CD14-positive monocyte (primary cell): ENCODE results near the gene CLRN3. TPM values are rescaled to one million over a fixed set of nuclear protein-coding genes. Genes with fewer than 3 reads are reported as not detected.

ENCODE experiments used
- DNase-seq, 3 donors: peaks; one replicate each; pipeline ENCODE4 v3.0.0-alpha.2; 2011 to 2022
- H2AFZ ChIP-seq: 2 replicates; pipeline ENCODE4 v1.6.0; 2012; ENCODE audit warnings: mild to moderate bottlenecking, low read depth, low read length, inconsistent platforms; ENCODE audit not compliant: insufficient read depth, poor library complexity, severe bottlenecking
- H3K27ac ChIP-seq, 2 donors: 1 replicate in 1 of 2; 2 replicates in 1 of 2; pipeline ENCODE4 v1.5.1; 2012 to 2013; ENCODE audit warnings: low read length in 2 of 2, control low read depth in 1 of 2, inconsistent platforms in 1 of 2, low read depth in 1 of 2, mild to moderate bottlenecking in 1 of 2
- H3K27me3 ChIP-seq, 2 donors: one replicate each; pipeline versions ENCODE4 v1.6.0 to v1.6.1; 2011 to 2013; ENCODE audit warnings: low read length in 2 of 2; ENCODE audit not compliant: control insufficient read depth in 2 of 2, insufficient read depth in 2 of 2
- H3K36me3 ChIP-seq, 2 donors: replicated peaks in 1 of 2; 1 replicate in 1 of 2; 2 replicates in 1 of 2; pipeline versions ENCODE4 v1.5.1 to v1.6.1; 2012 to 2013; ENCODE audit warnings: low read length in 2 of 2, control low read depth in 1 of 2, inconsistent platforms in 1 of 2, mild to moderate bottlenecking in 1 of 2; ENCODE audit not compliant: insufficient read depth in 2 of 2, control insufficient read depth in 1 of 2
- H3K4me1 ChIP-seq, 2 donors: 1 replicate in 1 of 2; 2 replicates in 1 of 2; pipeline versions ENCODE4 v1.5.1 to v1.6.1; 2012 to 2013; ENCODE audit warnings: low read length in 2 of 2, control low read depth in 1 of 2, inconsistent platforms in 1 of 2, mild to moderate bottlenecking in 1 of 2, moderate library complexity in 1 of 2; ENCODE audit not compliant: insufficient read depth in 2 of 2, control insufficient read depth in 1 of 2
- H3K4me2 ChIP-seq: replicated peaks from 2 replicates; pipeline ENCODE3; 2012; ENCODE audit warnings: low read length, moderate library complexity, mild to moderate bottlenecking; ENCODE audit not compliant: poor library complexity, severe bottlenecking; ENCODE audit errors: extremely low read depth
- H3K4me3 ChIP-seq, 3 experiments: fragments of 200-600 bp in 1 of 3; sonication (generic) in 1 of 3; replicated peaks in 1 of 3; 1 replicate in 2 of 3; 2 replicates in 1 of 3; pipeline ENCODE4 v1.5.1; 2011 to 2013; ENCODE audit warnings: low read length in 3 of 3, mild to moderate bottlenecking in 3 of 3, control low read depth in 2 of 3, low read depth in 2 of 3, inconsistent platforms in 1 of 3, moderate library complexity in 1 of 3
- H3K79me2 ChIP-seq: 2 replicates; pipeline ENCODE4 v1.6.0; 2012; ENCODE audit warnings: mild to moderate bottlenecking, control low read depth, inconsistent platforms, low read length, moderate library complexity; ENCODE audit not compliant: insufficient read depth
- H3K9ac ChIP-seq: 2 replicates; pipeline ENCODE4 v1.6.0; 2017; ENCODE audit warnings: low read length, mild to moderate bottlenecking; ENCODE audit not compliant: insufficient read depth, poor library complexity, severe bottlenecking
- H3K9me3 ChIP-seq, 2 donors: replicated peaks in 1 of 2; 1 replicate in 1 of 2; 2 replicates in 1 of 2; pipeline versions ENCODE4 v1.5.1 to v1.6.1; 2012 to 2013; ENCODE audit warnings: low read length in 2 of 2, control low read depth in 1 of 2; ENCODE audit not compliant: control insufficient read depth in 1 of 2, insufficient read depth in 1 of 2
- H4K20me1 ChIP-seq: 2 replicates; pipeline ENCODE4 v1.6.0; 2012; ENCODE audit warnings: mild to moderate bottlenecking, low read length, control low read depth, moderate library complexity; ENCODE audit not compliant: insufficient read depth
- H3K27ac Mint-ChIP-seq, 7 donors: one replicate each; pipeline ENCODE4 v1.8.0; 2020; ENCODE audit warnings: mild to moderate bottlenecking in 7 of 7, mixed read lengths in 7 of 7, moderate library complexity in 6 of 7, inconsistent platforms in 2 of 7
- H3K27me3 Mint-ChIP-seq, 3 donors: one replicate each; pipeline ENCODE4 v1.8.0; 2021 to 2022; ENCODE audit warnings: low read depth in 3 of 3, mild to moderate bottlenecking in 3 of 3, mixed read lengths in 3 of 3, moderate library complexity in 3 of 3, inconsistent platforms in 1 of 3
- H3K36me3 Mint-ChIP-seq, 2 donors: one replicate each; pipeline ENCODE4 v1.8.0; 2020; ENCODE audit warnings: mixed read lengths in 2 of 2, inconsistent platforms in 1 of 2, mild to moderate bottlenecking in 1 of 2
- H3K4me1 Mint-ChIP-seq: one replicate; pipeline ENCODE4 v1.8.0; 2020; ENCODE audit warnings: mild to moderate bottlenecking, mixed read lengths
- H3K4me3 Mint-ChIP-seq, 2 donors: one replicate each; pipeline ENCODE4 v1.8.0; 2020; ENCODE audit warnings: mild to moderate bottlenecking in 2 of 2, mixed read lengths in 2 of 2, moderate library complexity in 1 of 2
- H3K9me3 Mint-ChIP-seq, 7 donors: one replicate each; pipeline ENCODE4 v1.8.0; 2020 to 2022; ENCODE audit warnings: mixed read lengths in 7 of 7, mild to moderate bottlenecking in 6 of 7, moderate library complexity in 6 of 7, inconsistent platforms in 2 of 7
- CTCF ChIP-seq: fragments of 200-600 bp; IDR thresholded peaks from one replicate; pipeline ENCODE4 v1.8.0; 2022; ENCODE audit warnings: antibody characterized with exemption, mild to moderate bottlenecking
- WGBS: methylation state at CpG from one replicate; pipeline ENCODE4 v1.1.5; 2013; ENCODE audit warnings: missing lambda C conversion rate; ENCODE audit not compliant: insufficient coverage; 5-methylcytosine and 5-hydroxymethylcytosine counted together
- intact Hi-C, 2 donors: fragments of 100-400 bp; cut with micrococcal nuclease; formaldehyde crosslinking; loops; one replicate each; pipeline versions ENCODE4 v1.15.0 to v1.15.1; 2023
- polyA minus RNA-seq: library from RNA; depleted of rRNA, polyadenylated mRNA; stranded (reverse); fragments of >200 nt; gene quantifications from 2 replicates; pipeline ENCODE4 v1.2.3, GENCODE V29; 2012
- polyA plus RNA-seq, 3 donors: library from polyadenylated mRNA; depleted of rRNA in 1 of 3; unstranded in 2 of 3; stranded (reverse) in 1 of 3; fragments of 300-500 nt in 2 of 3; fragments of >200 nt in 1 of 3; fragmentation: Illumina TruSeq in 2 of 3; gene quantifications; 1 replicate in 2 of 3; 2 replicates in 1 of 3; pipeline ENCODE4 v1.2.3, GENCODE V29; 2012 to 2021
- total RNA-seq, 12 experiments: library from RNA in 1 of 12; stranded (reverse) in 1 of 12; fragments of 120-200 nt in 1 of 12; gene quantifications; one replicate each; pipeline ENCODE4 v1.2.4 and lab custom pipeline; 2013 to 2026; ENCODE audit warnings: mixed read lengths in 6 of 12, inconsistent platforms in 1 of 12

The CLRN3 gene
- total RNA-seq (2013), result 0.12 TPM
- polyA plus RNA-seq, result under 1 TPM in 1 of 3 donors, not detected in 2; 0.16 TPM
- polyA minus RNA-seq, result not detected in 2 replicates
- total RNA-seq (lab: John Stamatoyannopoulos, UW), result 0 to 0.45 (median 0.08) reads per million in 11 experiments

- H3K4me1 Mint-ChIP-seq, result peaks cover 40% of the 10 kb centered on the region
- no peaks in the 10 kb centered on the region for H3K79me2 ChIP-seq
- H4K20me1 ChIP-seq, result no peaks in the 10 kb centered on the region
- no peak within 1 kb of the TSS for H2AFZ ChIP-seq
- DNase-seq, result no peak
- no peaks in the 10 kb centered on the region for H3K27me3 Mint-ChIP-seq
- no peak within 1 kb of the TSS for H3K27ac ChIP-seq
- peaks cover 36 to 46% of the 10 kb centered on the region in 2 donors for H3K4me1 ChIP-seq
- H3K4me2 ChIP-seq, result no peak within 1 kb of the TSS
- no peak for TF ChIP-seq CTCF
- no peaks in the 10 kb centered on the region for H3K27me3 ChIP-seq
- no peak within 1 kb of the TSS for H3K4me3 ChIP-seq
- intact Hi-C loops, result no loop called here
- no peak within 1 kb of the TSS for H3K27ac Mint-ChIP-seq
- H3K36me3 ChIP-seq, result no peaks in the 10 kb centered on the region
- H3K4me3 Mint-ChIP-seq, result no peak within 1 kb of the TSS
- H3K36me3 Mint-ChIP-seq, result no peaks in the 10 kb centered on the region
- peaks cover 0 to 4% (median 1%) of the 10 kb centered on the region in 7 donors for H3K9me3 Mint-ChIP-seq
- no peak within 1 kb of the TSS for H3K9ac ChIP-seq
- no peaks in the 10 kb centered on the region for H3K9me3 ChIP-seq
Measured at GRCh38 chr10:127892743-127893142, at the start of gene CLRN3. Gene CLRN3 (minus strand): TSS chr10:127892941. CDS start chr10:127892784, 157 bp downstream.

GRCh38 chr10:127940866-127941640, 48.3 kb upstream of the CLRN3 start:
- Histone ChIP-seq H3K4me2 (no peak overlapping the region), H3K27me3 (no peaks in the 10 kb centered on the region), H3K9me3 (no peaks in the 10 kb centered on the region), H3K79me2 (peaks cover 23% of the 10 kb centered on the region), H3K27ac (no peak overlapping the region), H3K4me1 (peaks cover 25 to 27% of the 10 kb centered on the region in 2 donors), H2AFZ (no peak overlapping the region), H3K4me3 (no peak overlapping the region), H3K36me3 (peaks cover 0 to 24% of the 10 kb centered on the region in 2 donors), H3K9ac (no peak overlapping the region), H4K20me1 (peaks cover 83% of the 10 kb centered on the region)
- H3K9me3 Mint-ChIP-seq, result peaks cover 0 to 7% (median 2%) of the 10 kb centered on the region in 7 donors
- intact Hi-C loops, result no loop called here
- TF ChIP-seq CTCF, result no peak
- peaks cover 0 to 1% (median 0%) of the 10 kb centered on the region in 3 donors for H3K27me3 Mint-ChIP-seq
- peak overlapping the region in 3 of 7 donors; percentile 11 to 34 (median 15) for H3K27ac Mint-ChIP-seq
- H3K36me3 Mint-ChIP-seq, result peaks cover 39 to 48% of the 10 kb centered on the region in 2 donors
- 81% methylated on average over 2 of the region's 6 CpGs for WGBS
- no peak for DNase-seq
- H3K4me1 Mint-ChIP-seq, result peaks cover 55% of the 10 kb centered on the region
- H3K4me3 Mint-ChIP-seq, result no peak overlapping the region
